NCI-H128 (cell line): ENCODE results near the gene TAF1B.

Experiments
- DNase-seq: peaks from one replicate; lab custom pipeline; 2025; ENCODE audit not compliant: unreplicated experiment; lab: John Stamatoyannopoulos, UW

The TAF1B gene

DNA sequence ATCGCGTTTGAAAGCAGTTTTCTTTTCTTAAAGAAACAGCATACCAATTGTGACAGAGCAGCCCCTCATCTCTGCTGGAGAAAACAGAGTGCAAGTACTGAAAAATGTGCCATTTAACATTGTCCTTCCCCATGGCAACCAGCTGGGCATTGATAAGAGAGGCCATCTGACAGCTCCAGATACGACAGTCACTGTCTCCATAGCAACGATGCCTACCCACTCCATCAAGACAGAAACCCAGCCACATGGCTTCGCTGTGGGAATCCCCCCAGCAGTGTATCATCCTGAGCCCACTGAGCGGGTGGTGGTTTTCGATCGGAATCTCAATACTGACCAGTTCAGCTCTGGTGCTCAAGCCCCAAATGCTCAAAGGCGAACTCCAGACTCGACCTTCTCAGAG, 117.7 kb downstream of the TAF1B start:
- no peak for DNase-seq

- no peak for DNase-seq
These were observed 121.2 kb downstream of the TAF1B start for GRCh38 chr2:9964334-9964980.

GRCh38 chr2:9965119-9965822, 122.0 kb downstream of the TAF1B start:
- DNase-seq = no peak

DNA sequence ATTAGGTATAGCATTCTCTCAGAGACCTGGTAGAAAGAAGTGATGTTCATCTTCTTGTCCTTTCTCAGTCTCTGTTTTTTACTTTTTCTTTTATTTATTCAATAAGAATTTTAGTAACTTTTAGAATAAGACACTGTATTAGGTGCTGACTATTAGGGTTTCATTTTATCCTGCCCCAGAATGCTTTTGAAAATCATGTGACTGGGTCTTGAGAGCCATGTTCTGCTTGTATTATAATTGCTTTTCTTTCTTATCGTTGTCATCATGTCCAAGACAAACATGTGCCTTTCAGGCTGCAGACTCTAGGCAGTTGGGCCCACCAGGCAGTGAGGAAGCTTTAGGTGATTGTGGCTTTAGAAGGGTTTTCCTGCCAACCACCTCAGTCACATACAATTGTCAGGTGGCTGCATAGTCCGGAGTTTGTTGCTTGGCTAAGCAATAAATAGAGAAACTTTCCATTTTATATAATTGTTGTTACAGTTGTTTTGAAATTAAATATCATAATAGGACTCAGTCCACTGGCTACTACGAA, 123.3 kb downstream of the TAF1B start:
- DNase-seq = no peak

GRCh38 chr2:9967053-9967775, 123.9 kb downstream of the TAF1B start:
- no peak for DNase-seq

GRCh38 chr2:9968553-9969497, 125.6 kb downstream of the TAF1B start:
- no peak for DNase-seq

GRCh38 chr2:9970200-9971044, 127.1 kb downstream of the TAF1B start:
- DNase-seq = no peak

- DNase-seq = no peak
These were observed 128.0 kb downstream of the TAF1B start for GRCh38 chr2:9971105-9971818.

DNA sequence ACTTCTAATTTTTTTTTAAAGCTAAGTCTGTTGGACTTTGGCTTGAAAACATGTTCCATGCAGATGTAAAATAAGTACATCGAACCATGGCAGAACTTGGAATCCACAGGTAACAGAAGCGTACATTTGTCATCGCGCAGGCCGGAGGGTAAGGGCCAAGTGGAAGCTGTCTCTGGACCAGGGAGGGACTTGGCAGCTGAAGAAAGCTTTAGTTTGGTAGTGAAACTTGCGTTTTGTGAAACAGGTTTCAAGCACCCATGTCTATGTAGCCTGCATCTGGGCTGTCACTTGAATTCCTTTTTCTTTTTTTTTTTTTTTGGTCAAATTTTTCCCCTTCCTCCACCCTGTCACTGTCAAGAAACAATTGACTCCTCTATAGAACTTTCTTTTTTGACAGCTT, 128.6 kb downstream of the TAF1B start:
- DNase-seq = no peak

GRCh38 chr2:9972621-9973479, 129.6 kb downstream of the TAF1B start:
- DNase-seq = no peak

GRCh38 chr2:9973690-9974089, 130.4 kb downstream of the TAF1B start:
- DNase-seq = no peak

GRCh38 chr2:9974343-9974742, 131.1 kb downstream of the TAF1B start:
- DNase-seq = no peak

GRCh38 chr2:9975328-9975727, 132.1 kb downstream of the TAF1B start:
- no peak for DNase-seq

DNA sequence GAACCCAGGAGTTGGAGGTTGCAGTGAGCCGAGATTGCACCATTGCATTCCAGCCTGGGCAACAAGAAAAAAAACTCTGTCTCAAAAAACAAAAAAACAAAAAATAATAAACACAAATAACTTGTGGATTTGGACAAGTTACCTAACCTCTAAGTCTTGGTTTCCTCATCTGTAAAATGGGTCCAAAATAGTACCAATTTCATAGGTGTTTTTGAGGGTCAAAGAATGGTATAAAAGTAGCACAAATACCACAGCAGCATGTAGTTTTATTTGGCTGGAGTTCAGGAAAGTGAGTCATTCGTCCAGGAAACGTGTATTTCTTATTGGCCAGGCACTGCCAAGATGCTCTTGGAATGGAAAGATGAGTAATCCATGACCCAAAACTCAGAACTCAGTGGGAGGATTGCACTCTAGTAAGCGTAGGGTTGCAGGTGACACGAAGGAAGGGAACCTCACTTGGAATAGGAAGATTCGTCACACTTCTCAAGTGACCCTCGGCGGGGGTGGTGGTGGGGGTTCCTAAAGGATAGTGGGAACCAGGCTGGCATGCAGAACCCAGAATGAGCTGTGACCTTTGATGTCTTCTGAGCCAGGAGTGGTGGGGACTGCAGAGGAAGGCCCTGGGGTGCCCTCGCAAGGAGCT, 132.7 kb downstream of the TAF1B start:
- no peak for DNase-seq

GRCh38 chr2:9979977-9980376, 136.7 kb downstream of the TAF1B start:
- no peak for DNase-seq

DNA sequence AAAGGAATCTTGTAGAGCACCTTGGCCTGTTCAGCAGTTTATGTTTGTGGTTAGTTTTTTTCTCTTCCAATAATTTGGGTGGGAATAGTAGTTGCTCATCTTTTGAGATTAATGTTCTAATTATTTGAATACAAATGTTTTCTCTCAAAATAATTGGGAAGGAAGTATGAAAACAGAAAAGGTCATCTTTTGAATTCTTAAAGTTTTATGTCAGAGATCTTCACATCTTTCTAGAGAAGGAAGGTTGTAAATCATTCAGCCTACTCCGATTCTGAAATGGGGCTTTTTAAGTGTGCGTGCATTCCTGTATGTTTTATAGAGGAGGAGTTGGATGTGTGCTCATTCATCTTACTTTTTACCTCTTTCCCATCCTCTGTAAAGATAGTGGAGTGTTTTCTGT, 137.2 kb downstream of the TAF1B start:
- no peak for DNase-seq

GRCh38 chr2:9981655-9982054, 138.4 kb downstream of the TAF1B start:
- no peak for DNase-seq

GRCh38 chr2:9982248-9982647, 139.0 kb downstream of the TAF1B start:
- DNase-seq = no peak
